ENCODE data around the gene CIT. TPM values are rescaled to one million over a fixed set of nuclear protein-coding genes. Genes with fewer than 3 reads are reported as not detected.

Gene CIT
- total and polyA plus RNA-seq, 2 donors (not counting 3 experiments of a cell fraction or from before 2014, with no cell fraction given): 13.3 to 61.8 TPM

DNA sequence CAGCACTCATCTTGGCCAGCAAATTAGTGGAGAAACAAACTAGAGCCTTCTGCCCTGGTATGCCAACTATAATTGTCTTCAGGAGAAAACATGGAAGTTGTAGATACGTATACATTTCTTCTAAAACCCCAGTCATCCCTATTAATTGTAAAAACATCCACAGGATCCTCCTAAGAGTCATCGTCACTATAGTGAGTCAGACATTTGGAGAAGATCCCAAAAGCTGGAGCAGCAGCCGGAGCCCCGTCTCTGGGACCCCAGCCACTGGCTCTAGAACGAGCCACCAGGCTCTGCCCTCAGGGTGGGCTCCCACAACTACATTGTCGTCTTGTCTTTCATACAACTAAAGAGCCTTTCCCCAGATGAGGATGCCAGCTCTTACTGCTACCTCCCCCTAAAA lies 193.7 kb downstream of the CIT start:
- no peak overlapping the region for H2AFZ ChIP-seq (ENCODE audit: low read depth, low read length)
- no peak overlapping the region for H3K9ac ChIP-seq (replicated peaks; ENCODE audit: extremely low read depth, insufficient read depth, low read length)
- H3K27ac ChIP-seq (ENCODE audit: insufficient read depth, low read depth, low read length): no peak overlapping the region
- peaks cover 6 to 21% of the 10 kb centered on the region in 2 experiments for H3K36me3 ChIP-seq (ENCODE audit: control insufficient read depth in 2 of 2, extremely low read depth in 1 of 2, insufficient read depth in 2 of 2, low read length in 2 of 2)
- H3K9me3 ChIP-seq (replicated peaks; ENCODE audit: control insufficient read depth, insufficient read depth, low read length): no peaks in the 10 kb centered on the region
- no peaks in the 10 kb centered on the region for H3K4me1 ChIP-seq (ENCODE audit: control insufficient read depth, extremely low read depth, insufficient read depth, low read length)
- DNase-seq (ENCODE audit: low read depth, low spot score): no peak
- H4K20me1 ChIP-seq (replicated peaks; ENCODE audit: control insufficient read depth, extremely low read depth, insufficient read depth, low read length): no peaks in the 10 kb centered on the region
- TF ChIP-seq, protein P1, sequence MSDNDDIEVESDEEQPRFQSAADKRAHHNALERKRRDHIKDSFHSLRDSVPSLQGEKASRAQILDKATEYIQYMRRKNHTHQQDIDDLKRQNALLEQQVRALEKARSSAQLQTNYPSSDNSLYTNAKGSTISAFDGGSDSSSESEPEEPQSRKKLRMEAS (IDR thresholded peaks at IDR 0.05; ENCODE audit: insufficient read depth, insufficient read length): no peak
- no peak for TF ChIP-seq GATA2 (IDR thresholded peaks at IDR 0.05; ENCODE audit: insufficient read depth, insufficient read length, low read depth, low read length)
- no peak for TF ChIP-seq POLR2AphosphoS5 (IDR thresholded peaks at IDR 0.05; ENCODE audit: insufficient read depth, low read depth, low read length)
- no peak for TF ChIP-seq EZH2 (IDR thresholded peaks at IDR 0.05; ENCODE audit: borderline replicate concordance, low read depth, low read length, severe bottlenecking)
- no peak for TF ChIP-seq FOS (IDR thresholded peaks at IDR 0.05; ENCODE audit: borderline replicate concordance, insufficient read depth, low read length)
- TF ChIP-seq POLR2A (IDR thresholded peaks at IDR 0.05; ENCODE audit: low read depth, low read length): no peak
- no peak for TF ChIP-seq CTCF (IDR thresholded peaks at IDR 0.05; ENCODE audit: extremely low read depth in 1 of 2, insufficient read depth in 1 of 2, low read depth in 1 of 2, low read length in 2 of 2)
- no peak for TF ChIP-seq MYC (IDR thresholded peaks at IDR 0.05; ENCODE audit: low read depth, low read length)
- TF ChIP-seq JUN (IDR thresholded peaks at IDR 0.05; ENCODE audit: borderline replicate concordance, insufficient read depth, insufficient read length, low read depth): no peak
- ChIA-PET POLR2A (no interaction called here), CTCF (interaction anchor here (0.6 kb wide), 1 partner anchor 99 kb away, joined by 3 read pairs; no protein-coding TSS in a partner anchor)
- FAIRE-seq: no peak
- H3K79me2 ChIP-seq (ENCODE audit: control insufficient read depth, insufficient read depth, low read length): no peaks in the 10 kb centered on the region
- H3K4me2 ChIP-seq (ENCODE audit: insufficient read depth, low read length): no peak overlapping the region
- H3K27me3 ChIP-seq (ENCODE audit: control insufficient read depth in 2 of 2, insufficient read depth in 2 of 2, low read length in 2 of 2): no peaks in the 10 kb centered on the region
- H3K4me3 ChIP-seq (replicated peaks in 1 of 3; ENCODE audit: insufficient read depth in 1 of 3, low read depth in 1 of 3, low read length in 3 of 3): no peak overlapping the region
- dilution Hi-C loops (cut with MboI; ENCODE audit: extremely low pct_ligation_motif_present, low sequenced_read_pairs): no loop called here
- intact Hi-C loops (cut with micrococcal nuclease): no loop called here
- no peaks in the 10 kb centered on the region for H3K9me1 ChIP-seq (replicated peaks; ENCODE audit: control insufficient read depth, extremely low read depth, insufficient read depth, low read length)
- BruUV-seq (replicated peaks): no TSS peak
